GM19468 (cell line): Measurements from ENCODE around the gene SNX30.

Source experiments
- ATAC-seq: cut with Tn5 transposase; IDR thresholded peaks from one replicate; pipeline ENCODE4 v1.9.1; 2021; ENCODE audit warnings: mild to moderate bottlenecking, moderate library complexity, moderate number of reproducible peaks; ENCODE audit not compliant: unreplicated experiment; ENCODE audit errors: extremely low read depth

Gene SNX30

GRCh38 chr9:112751056-112751795 lies 666 bp downstream of the SNX30 start:
- ATAC-seq, result peak; percentile 31

- ATAC-seq, result no peak
Measured at GRCh38 chr9:112752334-112753125, 2.0 kb downstream of the SNX30 start.

GRCh38 chr9:112753725-112754124 lies 3.2 kb downstream of the SNX30 start:
- no peak for ATAC-seq

GRCh38 chr9:112754578-112754977 lies 4.0 kb downstream of the SNX30 start:
- no peak for ATAC-seq

- ATAC-seq, result no peak
Measured at GRCh38 chr9:112755016-112755427, 4.5 kb downstream of the SNX30 start.

GRCh38 chr9:112755675-112756074 lies 5.1 kb downstream of the SNX30 start:
- no peak for ATAC-seq

GRCh38 chr9:112757282-112757883 lies 6.8 kb downstream of the SNX30 start:
- no peak for ATAC-seq

GRCh38 chr9:112757940-112758339 lies 7.4 kb downstream of the SNX30 start:
- no peak for ATAC-seq

GRCh38 chr9:112760821-112761220 lies 10.3 kb downstream of the SNX30 start:
- no peak for ATAC-seq

- ATAC-seq, result no peak
Measured at GRCh38 chr9:112761912-112762655, 11.5 kb downstream of the SNX30 start.

GRCh38 chr9:112762726-112763518 lies 12.4 kb downstream of the SNX30 start:
- no peak for ATAC-seq

- ATAC-seq, result no peak
Measured at GRCh38 chr9:112764344-112764743, 13.8 kb downstream of the SNX30 start.

- ATAC-seq, result no peak
Measured at GRCh38 chr9:112764837-112765236, 14.3 kb downstream of the SNX30 start.

- no peak for ATAC-seq
Measured at GRCh38 chr9:112765281-112765680, 14.7 kb downstream of the SNX30 start.

- no peak for ATAC-seq
Measured at GRCh38 chr9:112771359-112772214, 21.0 kb downstream of the SNX30 start.

GRCh38 chr9:112772215-112772509 lies 21.6 kb downstream of the SNX30 start:
- ATAC-seq, result no peak

- no peak for ATAC-seq
Measured at GRCh38 chr9:112772551-112772950, 22.0 kb downstream of the SNX30 start.

GRCh38 chr9:112774006-112774996 lies 23.7 kb downstream of the SNX30 start:
- ATAC-seq, result peak; percentile 15
